PFSK-1 (cell line): ENCODE results near the gene PRDM15.

Experiments used
- FOXP2 ChIP-seq: optimal IDR thresholded peaks from 2 replicates; pipeline ENCODE3; 2011; ENCODE audit warnings: borderline replicate concordance, control low read depth, inconsistent platforms; ENCODE audit not compliant: insufficient read depth; ENCODE audit errors: extremely low read length, extremely low read depth
- POLR2AphosphoS5 ChIP-seq: IDR thresholded peaks from 2 replicates; pipeline ENCODE4 v1.6.1; 2012; ENCODE audit warnings: low read depth, mild to moderate bottlenecking, control low read depth, low read length, moderate library complexity
- REST ChIP-seq, 2 experiments: IDR thresholded peaks; 2 replicates each; pipeline versions ENCODE4 v1.6.1 to v1.8.0; 2011 to 2012; ENCODE audit warnings: low read depth in 2 of 2, low read length in 2 of 2, control low read depth in 1 of 2, inconsistent platforms in 1 of 2, mild to moderate bottlenecking in 1 of 2, moderate library complexity in 1 of 2; ENCODE audit not compliant: insufficient read depth in 1 of 2
- SIN3A ChIP-seq: IDR thresholded peaks from 2 replicates; pipeline ENCODE4 v1.6.1; 2012; ENCODE audit warnings: mild to moderate bottlenecking, low read length, moderate library complexity, borderline replicate concordance; ENCODE audit not compliant: insufficient read depth
- TAF1 ChIP-seq: IDR thresholded peaks from 2 replicates; pipeline ENCODE4 v1.6.1; 2012; ENCODE audit warnings: low read length, control low read depth, borderline replicate concordance; ENCODE audit not compliant: insufficient read depth

Gene PRDM15

GRCh38 chr21:41845310-41846032 is 33.7 kb downstream of the PRDM15 start:
- TF ChIP-seq SIN3A (no peak), POLR2AphosphoS5 (no peak), FOXP2 (no peak), REST (IDR thresholded peaks at IDR 0.05; ENCODE audit: insufficient read depth in 1 of 2, low read depth in 2 of 2, low read length in 2 of 2) (no peak), TAF1 (no peak)

- no peak for TF ChIP-seq SIN3A
- no peak for TF ChIP-seq TAF1
- TF ChIP-seq REST (IDR thresholded peaks at IDR 0.05; ENCODE audit: insufficient read depth in 1 of 2, low read depth in 2 of 2, low read length in 2 of 2): no peak
- no peak for TF ChIP-seq POLR2AphosphoS5
- TF ChIP-seq FOXP2: no peak
Measured at GRCh38 chr21:41843584-41843983, 35.6 kb downstream of the PRDM15 start.

GRCh38 chr21:41840880-41841279 is 38.3 kb downstream of the PRDM15 start:
- TF ChIP-seq POLR2AphosphoS5 (no peak), FOXP2 (no peak), REST (IDR thresholded peaks at IDR 0.05; ENCODE audit: insufficient read depth in 1 of 2, low read depth in 2 of 2, low read length in 2 of 2) (no peak), TAF1 (no peak), SIN3A (no peak)

GRCh38 chr21:41839387-41840000 is 39.6 kb downstream of the PRDM15 start:
- no peak for TF ChIP-seq SIN3A
- no peak for TF ChIP-seq POLR2AphosphoS5
- TF ChIP-seq FOXP2: no peak
- no peak for TF ChIP-seq TAF1
- TF ChIP-seq REST (IDR thresholded peaks at IDR 0.05; ENCODE audit: insufficient read depth in 1 of 2, low read depth in 2 of 2, low read length in 2 of 2): no peak
